ENCODE measurements around the gene SLC7A1. TPM values are rescaled to one million over a fixed set of nuclear protein-coding genes. Genes with fewer than 3 reads are reported as not detected.

Gene SLC7A1
- total and polyA plus RNA-seq, 2 of the 8 experiments (the other 6 are each of a cell fraction or from before 2014, with no cell fraction given): 26.8 to 114 TPM

DNA sequence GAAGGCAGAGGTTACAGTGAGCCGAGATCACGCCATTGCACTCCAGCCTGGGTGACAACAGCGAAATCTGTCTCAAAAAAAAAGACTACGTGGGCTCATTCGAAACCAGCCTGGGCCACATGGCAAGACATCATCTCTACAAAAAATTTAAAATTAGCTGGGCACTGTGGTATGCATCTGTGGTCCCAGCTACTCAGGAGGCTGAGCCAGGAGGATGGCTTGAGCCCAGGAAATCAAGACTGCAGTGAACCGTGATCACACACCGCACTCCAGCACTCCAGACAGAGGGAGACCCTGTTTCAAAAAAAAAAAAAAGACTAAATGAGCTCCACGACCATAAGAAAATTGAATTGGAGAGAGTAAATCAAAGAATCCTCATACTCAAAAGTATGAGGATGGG, 53.1 kb downstream of the SLC7A1 start:
- Histone ChIP-seq H3K4me2 (ENCODE audit: insufficient read depth in 1 of 2, low read depth in 2 of 2, low read length in 2 of 2) (no peak overlapping the region), H2AFZ (ENCODE audit: low read length) (no peak overlapping the region), H4K91ac (replicated peaks; ENCODE audit: insufficient read length, low read length) (no peak overlapping the region), H3K79me1 (ENCODE audit: low read depth, low read length) (peaks cover 31% of the 10 kb centered on the region), H4K20me1 (replicated peaks in 1 of 2; ENCODE audit: control insufficient read depth in 1 of 2, insufficient read depth in 2 of 2, low read length in 2 of 2) (peaks cover 26 to 28% of the 10 kb centered on the region in 2 experiments), H3K4ac (replicated peaks; ENCODE audit: insufficient read length, low read depth, low read length) (no peak overlapping the region), H3K27ac (ENCODE audit: low read depth, low read length) (no peak overlapping the region), H3K79me2 (ENCODE audit: control insufficient read depth in 1 of 2, insufficient read depth in 2 of 2, low read length in 2 of 2) (peaks cover 3 to 98% of the 10 kb centered on the region in 2 experiments), H3K23me2 (ENCODE audit: low read depth, low read length) (no peaks in the 10 kb centered on the region), H3K18ac (ENCODE audit: extremely low read depth, low read length) (no peak overlapping the region), H2BK5ac (ENCODE audit: low read depth, low read length) (no peak overlapping the region), H3K4me3 (ENCODE audit: extremely low read depth in 1 of 4, insufficient read depth in 2 of 4, low read depth in 3 of 4, low read length in 4 of 4) (no peak overlapping the region), H3K56ac (replicated peaks; ENCODE audit: insufficient read length, low read depth, low read length) (no peak overlapping the region), H4K8ac (ENCODE audit: extremely low read depth, insufficient read depth, low read length) (no peak overlapping the region), H3K27me3 (replicated peaks in 1 of 4; ENCODE audit: control insufficient read depth in 3 of 4, extremely low read depth in 1 of 4, insufficient read depth in 3 of 4, low read length in 3 of 4) (no peaks in the 10 kb centered on the region), H4K5ac (ENCODE audit: insufficient read length, low read depth, low read length) (no peak overlapping the region), H2AK5ac (ENCODE audit: low read depth, low read length) (no peak overlapping the region), H3K9ac (replicated peaks in 1 of 4; ENCODE audit: extremely low read depth in 1 of 4, low read depth in 3 of 4, low read length in 3 of 4) (no peak overlapping the region), H3K14ac (ENCODE audit: insufficient read length) (no peak overlapping the region), H2BK120ac (replicated peaks; ENCODE audit: low read depth, low read length) (no peak overlapping the region), H3K36me3 (ENCODE audit: control insufficient read depth in 2 of 4, insufficient read depth in 4 of 4, low read length in 3 of 4) (peaks cover 0 to 7% (median 0%) of the 10 kb centered on the region in 4 experiments; a peak in 2 of 8 replicates), H2BK20ac (ENCODE audit: low read length) (no peak overlapping the region), H2BK12ac (ENCODE audit: low read depth, low read length) (no peak overlapping the region), H3K23ac (ENCODE audit: insufficient read length) (no peak overlapping the region), H3K4me1 (replicated peaks in 1 of 4; ENCODE audit: control insufficient read depth in 3 of 4, insufficient read depth in 4 of 4, low read length in 3 of 4) (peaks cover 2 to 14% (median 11%) of the 10 kb centered on the region in 4 experiments; a peak in 6 of 7 replicates), H3K9me3 (ENCODE audit: insufficient read depth in 2 of 2, low read depth in 1 of 2, low read length in 1 of 2) (no peaks in the 10 kb centered on the region), H2BK15ac (ENCODE audit: low read length) (no peak overlapping the region)
- ChIA-PET POLR2A (ENCODE audit: partially characterized antibody) (interaction anchor here (0.6 to 1.4 kb wide), 3 partner anchors 14 to 40 kb away, joined by 3 to 6 read pairs (median 3); no protein-coding TSS in a partner anchor), CTCF (ENCODE audit: partially characterized antibody) (interaction anchor here (0.6 to 1.6 kb wide), 12 partner anchors 8 to 381 kb away, joined by 3 to 6 read pairs (median 4); partner anchors contain the start of gene SLC7A1)
- FAIRE-seq (no peak), DNase-seq (ENCODE audit: low read depth in 1 of 2, low spot score in 2 of 2) (no peak)
- WGBS, 2 experiments (ENCODE audit: extremely low coverage in 1 of 2, insufficient coverage in 1 of 2, insufficient read length in 1 of 2, insufficient replicate concordance in 2 of 2, low coverage in 1 of 2, low lambda C conversion rate in 2 of 2, missing lambda C conversion rate in 1 of 2): 88% methylated on average over 7 of the region's 8 CpGs; no CpG with 5 or more reads in 1 of the 2 experiments
- TF ChIP-seq CHD2 (IDR thresholded peaks at IDR 0.05; ENCODE audit: low read length): no peak
- TF ChIP-seq SP2 (IDR thresholded peaks at IDR 0.05; ENCODE audit: low read length): no peak
- TF ChIP-seq ZNF274 (IDR thresholded peaks at IDR 0.05; ENCODE audit: borderline replicate concordance, extremely low read depth, low read length): no peak
- TF ChIP-seq RXRA (IDR thresholded peaks at IDR 0.05; ENCODE audit: insufficient read depth, low read depth, low read length): no peak
- no peak for TF ChIP-seq RFX5 (IDR thresholded peaks at IDR 0.05; ENCODE audit: borderline replicate concordance, low read depth, low read length)
- no peak for TF ChIP-seq GABPA (IDR thresholded peaks at IDR 0.05; ENCODE audit: borderline replicate concordance, insufficient read depth, low read length)
- no peak for TF ChIP-seq NANOG (IDR thresholded peaks at IDR 0.05; ENCODE audit: insufficient read depth, low read depth, low read length, poor library complexity, severe bottlenecking)
- TF ChIP-seq JUN (IDR thresholded peaks at IDR 0.05; ENCODE audit: low read depth, low read length): no peak
- TF ChIP-seq PHF8 (conservative IDR thresholded peaks at IDR 0.05; ENCODE audit: low read depth, low read length): no peak
- TF ChIP-seq GTF2F1 (IDR thresholded peaks at IDR 0.05; ENCODE audit: borderline replicate concordance, low read depth, low read length): no peak
- TF ChIP-seq, protein P1, sequence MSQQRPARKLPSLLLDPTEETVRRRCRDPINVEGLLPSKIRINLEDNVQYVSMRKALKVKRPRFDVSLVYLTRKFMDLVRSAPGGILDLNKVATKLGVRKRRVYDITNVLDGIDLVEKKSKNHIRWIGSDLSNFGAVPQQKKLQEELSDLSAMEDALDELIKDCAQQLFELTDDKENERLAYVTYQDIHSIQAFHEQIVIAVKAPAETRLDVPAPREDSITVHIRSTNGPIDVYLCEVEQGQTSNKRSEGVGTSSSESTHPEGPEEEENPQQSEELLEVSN (IDR thresholded peaks at IDR 0.05): no peak

Data from H1 (cell line).